GM19351 (cell line): ENCODE results near the gene MFNG.
"Not testable (repeated sequence)": the region's sequence is repeated elsewhere in the genome, so short reads cannot be mapped to it uniquely, and the experiment has no call there.

Experiments
- ATAC-seq: cut with Tn5 transposase; IDR thresholded peaks from one replicate; pipeline ENCODE4 v1.9.1; 2021; ENCODE audit warnings: mild to moderate bottlenecking, moderate library complexity; ENCODE audit not compliant: unreplicated experiment

MFNG gene

DNA sequence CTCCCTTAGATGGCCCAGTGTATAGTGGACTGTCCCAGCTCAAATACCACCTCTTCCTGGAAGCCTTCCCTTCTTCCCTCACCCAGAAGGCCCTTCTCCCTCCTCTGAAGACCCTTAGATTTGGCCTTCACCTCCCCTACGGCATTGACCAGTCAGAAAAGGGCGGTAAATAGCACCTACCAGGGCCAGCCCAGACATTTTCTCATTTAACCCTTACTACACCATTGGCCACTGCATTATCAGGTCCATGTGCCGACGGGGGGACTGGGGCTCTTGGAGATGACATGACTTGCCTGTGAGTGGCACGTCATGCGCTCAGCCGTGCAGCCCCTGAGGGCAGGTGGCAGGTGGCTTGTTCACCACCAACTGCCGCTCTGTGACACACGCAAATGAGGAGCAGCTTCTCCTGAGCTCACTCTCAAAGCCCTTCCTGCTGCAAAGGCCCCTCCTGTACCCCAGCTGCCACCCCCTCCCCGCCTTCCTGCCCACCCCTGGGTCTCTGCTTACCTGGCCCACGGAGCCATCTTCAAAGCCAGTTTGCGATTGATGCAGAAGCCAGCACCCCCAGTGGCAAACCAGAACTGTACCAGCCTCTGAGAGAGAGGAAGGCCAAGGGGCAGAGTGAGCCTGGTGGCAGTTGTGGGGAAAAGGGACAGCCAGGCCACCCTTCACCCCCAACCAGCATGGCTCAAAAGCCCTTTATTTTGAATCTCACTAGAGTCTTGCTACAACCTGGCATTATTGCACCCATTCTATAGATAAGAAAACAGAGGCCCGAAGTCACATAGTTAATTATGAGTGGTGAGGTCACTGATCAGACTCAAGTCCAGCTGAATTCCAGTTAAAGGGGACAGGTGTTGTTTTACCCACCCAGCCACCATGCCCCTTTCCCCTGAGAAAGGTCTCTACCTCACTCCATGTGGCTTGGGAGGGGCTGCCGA is 9.5 kb downstream of the MFNG start:
- ATAC-seq, result no peak

DNA sequence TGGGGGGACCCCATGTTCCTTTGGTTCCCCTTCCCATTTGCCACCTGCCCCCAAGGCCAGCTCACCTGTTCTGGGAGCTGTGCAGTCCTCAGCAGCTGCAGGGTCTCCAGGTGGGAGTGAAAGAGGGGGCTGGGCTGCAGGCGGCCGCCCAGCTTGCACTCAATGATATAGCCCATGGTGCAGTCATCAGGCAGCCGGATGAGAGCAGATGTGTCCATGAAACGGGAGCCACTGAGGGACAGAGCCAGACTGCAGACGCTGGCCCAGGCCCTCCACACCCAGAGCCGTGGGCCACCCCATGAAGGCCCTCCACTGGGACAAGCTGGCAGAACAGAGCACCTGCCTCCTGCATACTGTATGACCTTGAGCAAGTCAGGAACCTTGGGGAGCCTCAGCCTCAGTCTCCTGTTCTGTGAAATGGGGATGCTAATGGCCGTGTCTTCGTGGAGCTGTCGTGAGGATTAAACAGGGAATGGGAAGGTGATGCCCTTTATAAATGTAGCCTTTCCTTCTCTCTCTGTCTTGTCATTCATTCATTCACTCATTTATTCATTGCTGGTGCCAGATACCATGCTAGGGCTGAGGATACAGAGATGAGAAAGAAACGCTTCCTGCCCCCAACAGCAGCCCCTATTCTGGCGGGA is 11.6 kb downstream of the MFNG start:
- ATAC-seq, result no peak

DNA sequence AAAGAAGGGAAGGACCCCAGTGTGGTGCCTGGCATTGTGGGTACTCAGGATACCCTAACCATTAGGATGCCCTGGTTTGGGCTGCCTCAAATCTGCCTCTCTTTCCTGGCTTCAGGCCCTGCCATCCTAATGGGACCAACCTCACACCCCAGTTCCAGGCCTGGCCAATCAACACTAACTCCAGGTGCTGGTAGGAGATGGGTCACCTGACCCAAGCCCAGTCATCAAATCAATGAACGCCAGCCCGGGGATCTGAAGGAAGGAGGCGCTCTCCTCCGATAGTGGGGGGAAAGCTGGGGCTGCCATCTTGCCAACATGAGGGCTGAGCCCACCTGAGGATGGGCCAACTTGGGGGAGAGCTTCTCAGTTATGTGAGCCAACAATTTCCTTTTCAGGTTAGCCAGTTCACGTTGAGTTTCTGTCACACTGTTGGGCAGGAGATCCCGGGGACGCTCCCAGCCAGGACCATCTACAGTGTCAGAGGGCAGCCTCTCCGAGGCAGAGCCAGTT is 12.7 kb downstream of the MFNG start:
- no peak for ATAC-seq

DNA sequence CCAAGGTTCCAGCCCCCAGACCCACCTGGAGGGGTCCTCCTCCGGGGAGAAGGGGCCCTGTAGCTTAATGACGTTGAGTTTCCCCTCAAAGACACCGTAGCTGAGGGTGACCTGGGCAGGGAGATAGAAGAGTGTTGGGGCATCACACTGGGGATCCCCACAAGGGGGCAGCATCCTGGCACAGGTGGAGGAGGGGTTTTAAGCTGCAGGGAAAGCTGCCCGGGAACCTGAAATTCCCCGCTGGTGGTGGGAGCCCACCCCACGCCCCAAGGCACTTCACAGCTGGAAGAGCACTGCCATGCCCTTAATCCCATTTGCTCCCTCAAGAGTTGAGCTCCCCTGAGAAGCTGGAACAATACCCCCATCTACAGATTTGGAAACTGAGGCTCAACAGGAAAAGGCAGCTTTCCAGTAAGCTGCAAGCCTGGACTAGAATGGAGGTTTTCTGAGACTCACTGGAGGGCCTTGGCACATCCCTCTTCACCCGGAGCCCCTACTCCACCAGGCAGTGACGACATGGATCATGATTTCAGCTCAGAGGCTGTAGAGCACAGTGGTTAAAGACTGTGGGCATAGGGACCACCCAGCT is 13.7 kb downstream of the MFNG start:
- ATAC-seq, result no peak

DNA sequence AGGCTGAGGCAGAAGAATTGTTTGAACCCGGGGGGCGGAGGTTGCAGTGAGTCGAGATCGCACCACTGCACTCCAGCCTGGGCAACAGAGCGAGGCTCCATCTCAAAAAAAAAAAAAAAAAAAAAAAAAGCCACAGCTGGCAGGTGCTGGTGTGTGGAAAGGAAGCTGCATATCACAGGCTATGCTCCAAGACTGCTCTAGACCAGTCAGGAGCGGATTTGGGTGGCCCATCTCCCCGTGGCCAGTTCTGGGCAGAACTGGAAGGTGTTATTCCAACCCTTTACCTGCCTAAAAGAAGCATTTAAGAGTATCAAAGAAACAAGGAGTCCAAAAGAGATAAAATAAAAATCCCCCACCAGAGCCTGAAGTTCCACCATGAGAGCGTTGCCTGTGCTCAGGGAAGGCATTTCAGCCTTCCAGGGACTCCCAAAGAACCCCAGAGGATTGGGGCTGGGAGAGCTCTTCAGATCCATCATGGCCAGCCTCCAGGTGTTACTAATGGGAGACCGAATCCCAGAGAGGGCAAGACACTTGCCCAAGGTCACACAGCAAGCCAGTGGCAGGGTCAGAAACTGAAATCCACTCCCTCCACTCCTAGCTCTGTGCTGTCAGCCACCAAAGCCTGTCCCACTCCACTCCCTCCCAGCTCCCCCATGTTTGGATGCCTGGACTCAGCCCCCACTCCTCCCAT is 14.3 kb downstream of the MFNG start:
- ATAC-seq, result no peak

DNA sequence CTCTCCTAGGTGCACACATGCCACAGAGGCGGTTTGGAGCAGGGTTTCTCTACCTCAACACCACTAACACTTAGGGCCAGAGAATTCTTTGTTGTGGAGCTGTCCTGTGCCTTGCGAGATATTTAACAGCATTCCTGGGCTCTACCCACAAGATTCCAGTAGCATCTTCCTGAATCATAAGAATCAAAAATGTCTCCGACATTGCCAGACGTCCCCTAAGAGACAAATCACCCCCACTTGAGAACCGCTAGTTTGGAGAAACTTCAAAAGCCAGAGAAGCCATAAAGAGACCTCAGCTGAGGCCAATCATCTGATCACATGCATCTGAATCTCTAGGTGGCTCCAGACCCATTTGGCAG is 16.1 kb downstream of the MFNG start:
- ATAC-seq, result no peak

DNA sequence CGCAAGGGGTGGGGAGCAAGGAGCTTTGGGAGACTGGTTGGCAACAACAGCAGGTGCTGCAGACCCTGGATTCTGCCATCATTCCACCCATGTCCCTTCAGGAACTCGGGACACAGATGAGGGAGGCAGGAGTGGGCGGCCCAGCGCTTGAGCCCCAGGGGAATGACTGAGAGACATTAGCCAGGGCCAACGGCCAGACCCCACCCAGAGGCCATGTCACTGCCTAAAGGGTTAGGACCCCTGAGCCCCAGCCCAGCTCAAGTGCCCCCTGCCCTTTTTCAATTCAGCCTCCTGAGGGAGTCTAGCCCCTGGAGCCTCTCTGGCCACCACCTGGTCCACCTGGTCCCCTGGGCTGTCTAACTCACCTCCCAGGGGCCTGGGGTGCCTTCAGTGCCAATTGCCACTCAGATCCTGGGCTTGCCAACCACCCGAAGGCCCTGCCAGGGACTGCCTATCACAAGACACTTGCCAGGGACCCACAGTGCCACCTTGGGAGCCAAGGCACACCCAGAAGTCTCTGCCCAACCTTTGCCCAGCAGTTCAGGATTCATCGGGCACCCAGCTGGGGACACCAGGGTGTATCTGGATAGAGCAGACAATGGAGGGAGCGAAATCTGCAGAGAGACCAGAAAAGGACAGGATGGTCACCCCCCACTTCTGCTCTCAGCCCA is 16.6 kb downstream of the MFNG start:
- ATAC-seq, result no peak

DNA sequence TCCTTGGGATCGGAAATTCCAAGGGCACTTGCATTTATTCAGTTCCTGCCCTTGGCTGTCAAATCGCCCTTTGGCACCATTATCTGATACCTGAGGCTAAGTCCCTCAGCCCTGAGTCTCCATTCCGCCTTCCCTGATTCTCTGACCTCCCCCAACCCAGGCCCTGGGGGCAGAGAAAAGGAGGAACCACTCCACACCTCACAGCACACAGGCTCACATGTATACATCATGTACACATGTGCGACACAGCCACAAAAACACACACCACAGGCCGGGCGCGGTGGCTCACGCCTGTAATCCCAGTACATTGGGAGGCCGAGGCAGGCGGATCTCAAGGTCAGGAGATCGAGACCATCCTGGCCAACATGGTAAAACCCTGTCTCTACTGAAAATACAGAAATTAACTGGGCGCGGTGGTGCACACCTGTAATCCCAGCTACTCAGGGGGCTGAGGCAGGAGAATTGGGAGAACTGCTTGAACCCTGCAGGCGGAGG is 17.9 kb downstream of the MFNG start:
- ATAC-seq, result not testable (repeated sequence)

DNA sequence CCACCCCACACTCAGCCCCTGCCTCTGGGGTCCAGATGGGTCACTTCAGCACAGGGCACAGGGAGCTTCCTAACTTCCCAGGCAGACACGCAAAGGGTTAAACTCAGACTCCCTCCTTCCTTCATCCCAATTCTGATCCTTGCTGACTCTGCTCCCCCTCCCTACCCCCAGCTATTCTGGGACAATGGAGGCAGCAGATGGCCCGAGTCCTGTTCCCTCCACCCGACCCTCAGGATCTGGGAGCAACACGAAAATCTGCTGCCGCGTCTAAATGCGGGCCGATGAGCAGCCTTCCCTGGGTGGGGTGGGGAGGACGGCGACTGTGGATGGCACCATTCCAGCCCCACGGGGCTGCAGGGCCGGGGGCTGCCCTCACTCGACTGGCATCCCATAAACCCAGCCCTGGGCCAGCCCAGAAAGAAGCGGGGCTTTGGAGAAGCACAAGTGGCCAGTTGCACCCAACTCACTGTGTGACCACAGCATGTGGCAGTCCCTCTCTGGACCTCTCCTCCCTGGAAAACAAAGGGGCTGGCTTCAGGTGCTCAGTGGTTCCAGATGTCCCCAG is 18.7 kb downstream of the MFNG start:
- ATAC-seq, result no peak

DNA sequence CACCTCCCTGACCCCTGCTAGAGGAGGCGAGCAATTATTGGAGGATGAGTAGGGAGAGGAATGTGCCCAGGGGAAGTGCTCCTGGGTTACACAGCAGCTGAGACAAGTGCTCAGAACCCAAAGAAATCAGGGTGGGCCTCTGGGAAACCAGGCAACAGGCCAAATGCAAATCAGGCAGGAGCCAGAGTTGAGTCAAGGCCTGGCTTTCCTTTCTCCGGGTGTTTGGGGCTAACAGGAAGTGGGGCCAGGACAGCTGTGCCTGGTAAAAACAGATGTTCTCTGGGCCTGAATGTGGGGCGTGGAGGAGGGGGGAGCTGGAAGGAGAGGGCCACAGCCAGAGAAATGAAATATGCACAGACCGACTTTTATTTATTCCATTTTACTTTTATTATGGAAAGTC is 22.0 kb downstream of the MFNG start:
- ATAC-seq, result no peak

DNA sequence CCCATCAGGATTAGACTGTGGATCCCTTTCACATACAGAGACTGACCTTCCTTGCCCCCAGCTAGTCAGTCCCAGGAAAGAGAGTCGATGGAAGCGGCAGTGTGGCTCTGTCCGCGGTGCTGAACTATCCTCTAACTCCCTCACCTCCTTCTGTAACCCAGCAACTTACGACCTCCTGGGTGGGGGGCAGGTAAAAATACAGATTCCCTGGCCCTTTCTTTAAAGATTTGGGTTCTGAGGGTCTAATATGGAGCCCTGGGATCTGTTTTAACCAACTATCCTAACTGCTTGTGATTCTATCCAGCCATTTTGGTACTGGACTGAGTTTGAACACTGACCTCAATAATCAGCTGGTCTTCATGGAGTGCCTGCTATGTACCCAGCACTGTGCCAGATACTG is 23.2 kb downstream of the MFNG start:
- no peak for ATAC-seq

DNA sequence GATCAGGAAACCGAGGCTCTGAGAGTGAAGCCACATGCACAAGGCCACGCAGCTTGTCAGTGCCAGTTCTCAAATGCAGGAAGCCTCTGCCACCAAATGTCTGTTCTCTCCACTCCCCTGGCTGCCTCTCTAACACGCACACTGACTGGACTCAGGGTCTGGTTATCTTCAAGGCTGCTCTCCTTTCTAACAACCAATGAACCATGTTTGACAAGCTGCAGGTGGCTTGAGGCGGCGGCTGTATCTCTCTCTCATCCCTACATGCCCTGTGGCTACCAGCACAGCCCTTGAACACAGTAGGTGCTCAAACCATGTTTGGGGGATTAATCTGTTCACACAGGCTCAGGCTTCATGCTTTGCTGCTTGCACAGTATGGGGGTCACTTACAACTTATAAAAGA is 23.7 kb downstream of the MFNG start:
- no peak for ATAC-seq

DNA sequence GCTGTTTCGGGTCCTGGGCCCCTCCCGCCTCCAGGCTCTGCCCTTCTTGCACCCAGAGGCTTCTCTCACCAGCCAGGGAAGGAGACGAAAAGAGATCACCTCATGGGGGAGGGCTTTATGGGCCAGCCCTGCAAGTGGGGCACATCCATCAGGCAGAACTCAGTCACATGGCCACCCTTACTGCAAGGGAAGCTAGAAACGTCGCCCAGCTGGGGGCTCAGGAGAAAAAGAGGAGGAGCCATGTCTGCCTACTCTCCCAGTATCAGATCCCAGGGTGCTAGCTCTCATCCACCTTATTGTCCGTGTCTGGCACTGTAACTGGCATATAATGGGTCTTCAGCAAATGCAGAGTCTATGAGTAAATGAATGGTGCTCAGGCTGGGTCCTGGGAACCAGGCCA is 24.2 kb downstream of the MFNG start:
- no peak for ATAC-seq

DNA sequence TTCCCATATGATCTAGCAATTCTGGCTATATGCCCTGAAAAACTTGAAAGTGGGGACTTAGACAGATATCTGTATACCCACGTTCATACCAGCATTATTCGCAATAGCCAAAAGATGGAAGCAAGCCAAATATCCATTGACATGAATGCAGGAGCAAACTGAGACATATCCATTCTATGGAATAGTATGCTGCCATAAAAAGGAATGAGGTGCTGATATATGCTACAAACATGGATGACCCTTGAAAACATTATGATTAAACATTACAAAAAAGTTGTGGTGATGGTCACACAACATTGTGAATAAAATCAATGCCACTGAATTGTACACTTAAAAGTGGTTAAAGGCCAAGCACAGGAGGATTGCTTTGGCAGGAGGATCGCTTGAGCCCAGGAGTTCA is 25.5 kb downstream of the MFNG start:
- ATAC-seq, result no peak

DNA sequence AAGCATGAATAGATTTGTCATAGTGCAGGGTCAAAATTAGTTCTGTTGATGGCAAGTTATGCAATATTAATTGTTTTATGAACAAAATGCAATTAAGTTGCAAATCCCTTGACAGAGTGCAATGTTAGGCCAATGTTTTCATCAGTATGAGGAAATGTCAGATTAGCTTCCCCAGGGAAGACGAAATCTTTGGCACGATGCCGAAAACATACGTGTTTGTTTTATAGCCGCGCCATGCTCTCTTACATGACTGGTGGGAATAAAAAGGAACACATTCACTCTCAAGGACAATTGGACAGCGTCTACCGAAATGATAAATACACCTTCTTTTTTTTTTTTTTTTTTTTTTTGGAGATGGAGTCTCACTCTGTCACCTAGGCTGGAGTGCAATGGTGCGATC is 27.0 kb downstream of the MFNG start:
- ATAC-seq, result no peak

DNA sequence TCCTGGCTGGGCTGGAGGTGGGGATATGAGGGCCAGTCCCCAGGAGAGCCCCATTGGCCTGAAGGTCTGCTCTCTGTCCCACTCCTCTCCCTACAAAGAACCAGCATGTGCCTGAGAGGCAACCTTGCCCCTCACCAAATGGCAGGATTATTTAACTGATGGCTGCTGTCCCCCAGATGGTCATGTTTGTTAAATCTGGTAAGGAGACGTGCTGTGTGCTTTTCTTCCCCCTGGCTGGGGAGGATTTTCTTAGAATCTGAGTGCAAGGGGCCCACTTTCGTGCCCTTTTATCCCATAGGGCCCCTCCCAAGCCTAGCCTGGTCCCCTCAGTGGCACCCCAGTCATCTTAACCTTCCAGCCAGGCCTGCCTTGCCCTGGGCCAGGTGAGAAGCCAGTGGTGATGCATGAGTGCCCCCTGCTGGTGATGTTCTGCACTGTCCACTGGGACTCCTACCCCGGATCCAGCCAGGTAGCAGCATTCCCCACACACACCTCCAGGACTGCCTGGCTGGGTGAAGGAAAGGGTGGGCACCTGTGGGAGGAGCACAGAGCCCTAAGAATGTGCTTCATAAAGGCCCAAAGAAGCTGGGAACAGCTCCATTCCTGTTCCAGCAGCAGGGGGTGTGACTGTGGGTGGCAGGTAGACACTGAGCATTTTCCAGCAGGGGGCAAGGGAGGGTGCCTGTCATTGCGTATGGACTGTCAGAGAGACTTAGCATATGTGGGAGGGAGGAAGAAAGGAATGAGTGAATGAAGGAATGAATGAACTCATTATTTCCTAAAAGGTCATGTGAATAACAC is 28.9 kb downstream of the MFNG start:
- no peak for ATAC-seq

DNA sequence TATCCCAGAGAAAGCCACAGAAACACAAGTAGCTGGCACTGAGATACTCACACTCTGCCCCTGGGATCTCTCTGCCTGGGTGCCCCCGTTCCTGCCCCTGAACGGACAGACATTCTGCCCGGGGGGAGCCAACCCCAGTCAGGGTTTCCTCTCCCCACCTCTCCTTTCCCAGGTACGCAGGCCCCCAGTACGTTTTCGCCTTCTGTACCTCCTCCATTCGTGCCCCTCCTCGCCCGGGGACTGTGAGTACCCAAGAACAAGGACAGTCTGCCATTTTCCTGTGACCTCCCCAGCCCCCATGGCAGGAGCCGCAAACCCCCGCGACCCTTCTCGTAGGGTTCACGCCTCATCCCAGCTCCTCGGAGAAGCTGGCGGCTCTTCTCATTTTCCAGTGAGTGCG is 29.8 kb downstream of the MFNG start:
- ATAC-seq, result no peak

DNA sequence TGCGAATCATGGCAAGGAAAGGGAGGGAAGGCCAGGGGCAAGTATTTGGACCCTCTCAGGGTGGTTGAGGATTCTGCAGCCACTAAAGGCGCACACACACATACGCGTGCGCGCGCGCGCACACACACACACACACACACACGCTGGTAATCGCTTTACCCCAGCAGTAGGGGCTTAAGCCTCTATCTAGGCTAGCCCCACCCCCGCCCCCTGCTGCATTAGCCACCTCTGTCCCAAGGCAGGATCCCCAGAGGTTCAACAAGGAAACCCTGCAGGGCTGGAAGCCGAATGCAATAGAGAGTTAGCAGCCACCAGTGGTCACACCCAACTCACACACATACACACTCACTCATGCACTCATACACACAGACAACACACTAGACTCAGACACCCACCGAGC is 30.3 kb downstream of the MFNG start:
- no peak for ATAC-seq

DNA sequence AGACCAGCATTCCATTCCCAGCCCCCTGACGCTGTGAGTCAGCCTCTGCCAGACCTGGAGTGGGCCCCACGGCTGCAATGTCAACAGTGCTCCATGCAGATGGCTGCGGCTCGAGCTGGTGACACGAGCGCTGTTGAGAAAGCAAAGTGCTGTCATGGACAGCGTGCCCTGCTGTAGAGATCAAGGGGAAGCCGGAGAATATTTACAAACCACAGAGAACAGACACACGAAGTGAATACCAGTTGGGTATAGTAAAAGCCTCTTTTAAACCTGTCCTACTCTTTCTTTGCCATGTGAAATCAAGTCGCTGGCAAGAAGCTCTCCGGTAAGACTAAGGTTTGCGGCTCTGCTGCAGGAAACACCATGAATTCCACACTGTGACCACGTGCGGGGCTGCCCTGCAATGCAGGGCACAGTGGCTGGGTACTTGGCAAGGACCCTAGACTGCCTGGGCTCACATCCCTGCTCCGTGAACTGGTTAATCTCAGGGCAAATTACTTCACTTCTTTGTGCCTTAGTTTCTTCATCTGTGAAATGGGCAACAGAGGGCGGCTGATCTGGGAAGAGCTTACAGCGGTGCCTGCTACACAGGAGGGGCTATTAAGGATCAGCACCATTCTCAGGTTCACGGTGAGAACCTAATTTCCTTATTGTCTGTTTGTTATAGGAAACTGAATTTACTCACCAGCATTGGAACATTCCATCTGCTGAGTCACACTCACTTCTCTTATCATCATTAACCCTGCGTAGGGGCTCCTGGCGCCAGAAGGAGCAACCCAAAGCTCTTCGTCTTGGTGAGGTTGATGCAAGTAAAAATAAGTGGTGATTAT is 31.1 kb downstream of the MFNG start:
- no peak for ATAC-seq
